NT2/D1 (cell line): ENCODE data around the gene ATP10A.

Source experiments
- SUZ12 ChIP-seq: IDR thresholded peaks from 2 replicates; pipeline ENCODE4 v1.6.1; 2011; ENCODE audit not compliant: insufficient read length, insufficient read depth; ENCODE audit errors: extremely low read depth
- YY1 ChIP-seq: IDR thresholded peaks from 2 replicates; pipeline ENCODE4 v1.6.1; 2011; ENCODE audit not compliant: insufficient read length, insufficient read depth
- ZNF274 ChIP-seq: IDR thresholded peaks from 2 replicates; pipeline ENCODE4 v1.6.1; 2011; ENCODE audit warnings: mild to moderate bottlenecking, low read depth, low read length

GRCh38 chr15:25764980-25765735 is 98.0 kb downstream of the ATP10A start:
- no peak for TF ChIP-seq ZNF274
- no peak for TF ChIP-seq YY1
- TF ChIP-seq SUZ12, result no peak
